ENCODE results near the gene FBXL5.

Gene FBXL5

GRCh38 chr4:15600176-15600575, 55.0 kb downstream of the FBXL5 start:
- TF ChIP-seq, protein P1, sequence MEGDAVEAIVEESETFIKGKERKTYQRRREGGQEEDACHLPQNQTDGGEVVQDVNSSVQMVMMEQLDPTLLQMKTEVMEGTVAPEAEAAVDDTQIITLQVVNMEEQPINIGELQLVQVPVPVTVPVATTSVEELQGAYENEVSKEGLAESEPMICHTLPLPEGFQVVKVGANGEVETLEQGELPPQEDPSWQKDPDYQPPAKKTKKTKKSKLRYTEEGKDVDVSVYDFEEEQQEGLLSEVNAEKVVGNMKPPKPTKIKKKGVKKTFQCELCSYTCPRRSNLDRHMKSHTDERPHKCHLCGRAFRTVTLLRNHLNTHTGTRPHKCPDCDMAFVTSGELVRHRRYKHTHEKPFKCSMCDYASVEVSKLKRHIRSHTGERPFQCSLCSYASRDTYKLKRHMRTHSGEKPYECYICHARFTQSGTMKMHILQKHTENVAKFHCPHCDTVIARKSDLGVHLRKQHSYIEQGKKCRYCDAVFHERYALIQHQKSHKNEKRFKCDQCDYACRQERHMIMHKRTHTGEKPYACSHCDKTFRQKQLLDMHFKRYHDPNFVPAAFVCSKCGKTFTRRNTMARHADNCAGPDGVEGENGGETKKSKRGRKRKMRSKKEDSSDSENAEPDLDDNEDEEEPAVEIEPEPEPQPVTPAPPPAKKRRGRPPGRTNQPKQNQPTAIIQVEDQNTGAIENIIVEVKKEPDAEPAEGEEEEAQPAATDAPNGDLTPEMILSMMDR (IDR thresholded peaks at IDR 0.05; ENCODE audit: extremely low read depth, missing control alignments), result no peak
- no peak for DNase-seq (ENCODE audit: low spot score)

DNA sequence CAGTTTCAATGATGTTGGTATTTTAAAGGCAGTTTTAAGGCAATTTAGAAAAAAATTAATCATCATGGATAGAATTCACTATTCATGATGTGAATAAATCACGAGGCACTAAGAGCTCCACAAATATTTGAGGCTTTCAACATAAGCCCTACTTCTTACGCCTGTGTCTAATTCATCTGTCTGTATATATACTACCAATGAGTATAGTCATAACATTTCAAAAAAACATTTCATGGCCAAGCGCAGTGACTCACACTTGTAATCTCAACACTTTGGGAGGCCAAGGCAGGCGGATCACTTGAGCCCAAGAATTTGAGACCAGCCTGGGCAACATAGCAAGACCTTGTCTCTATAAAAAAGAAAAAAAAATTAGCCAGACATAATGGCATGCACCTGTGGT, 56.5 kb downstream of the FBXL5 start:
- DNase-seq (ENCODE audit: low spot score), result no peak
- TF ChIP-seq, protein P1 (IDR thresholded peaks at IDR 0.05; ENCODE audit: extremely low read depth, missing control alignments), result no peak

- TF ChIP-seq, protein P1 (IDR thresholded peaks at IDR 0.05; ENCODE audit: extremely low read depth, missing control alignments), result no peak
- DNase-seq (ENCODE audit: low spot score), result no peak
These were observed 62.4 kb downstream of the FBXL5 start for GRCh38 chr4:15592799-15593198.

DNA sequence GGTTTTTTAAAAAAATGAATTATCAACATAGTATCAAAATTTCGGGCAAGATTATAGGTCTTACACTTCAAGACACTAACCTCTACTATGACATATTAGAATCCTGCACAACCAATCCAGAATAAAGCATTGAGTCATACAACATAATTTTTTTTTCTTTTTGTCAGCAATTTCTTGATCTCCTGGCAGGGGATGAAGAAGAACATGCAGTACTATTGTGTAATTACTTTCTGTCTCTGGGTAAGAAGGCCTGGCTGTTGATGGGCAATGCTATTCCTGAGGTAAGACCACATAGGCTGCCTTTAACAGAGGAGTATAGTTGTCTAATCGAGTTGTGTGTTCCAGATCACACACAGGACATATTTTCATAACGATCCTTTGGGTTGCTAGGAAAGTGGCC, 67.5 kb downstream of the FBXL5 start:
- TF ChIP-seq, protein P1 (IDR thresholded peaks at IDR 0.05; ENCODE audit: extremely low read depth, missing control alignments), result no peak
- no peak for DNase-seq (ENCODE audit: low spot score)

DNA sequence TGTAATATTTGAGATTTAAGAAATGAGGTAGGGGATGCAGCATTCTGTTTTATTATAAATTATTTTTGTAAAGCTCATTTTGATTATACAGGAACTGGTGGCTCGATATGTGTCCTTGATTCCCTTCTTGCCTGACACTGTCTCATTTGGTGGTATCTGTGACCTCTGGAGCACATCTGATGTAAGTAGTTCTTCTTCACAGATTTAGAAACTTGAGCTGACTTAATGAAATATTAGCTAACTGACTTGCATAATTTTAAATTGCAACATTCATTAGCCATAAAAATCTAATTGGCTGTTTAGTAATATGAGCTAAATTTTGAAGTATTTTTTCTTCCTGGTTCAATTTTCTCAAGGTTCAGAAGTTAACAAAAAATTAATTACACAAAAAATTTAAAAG, 69.1 kb downstream of the FBXL5 start:
- TF ChIP-seq, protein P1 (IDR thresholded peaks at IDR 0.05; ENCODE audit: extremely low read depth, missing control alignments), result no peak
- DNase-seq (ENCODE audit: low spot score), result no peak

- TF ChIP-seq, protein P1 (IDR thresholded peaks at IDR 0.05; ENCODE audit: extremely low read depth, missing control alignments), result no peak
- no peak for DNase-seq (ENCODE audit: low spot score)
These were observed 69.8 kb downstream of the FBXL5 start for GRCh38 chr4:15585331-15585730.

DNA sequence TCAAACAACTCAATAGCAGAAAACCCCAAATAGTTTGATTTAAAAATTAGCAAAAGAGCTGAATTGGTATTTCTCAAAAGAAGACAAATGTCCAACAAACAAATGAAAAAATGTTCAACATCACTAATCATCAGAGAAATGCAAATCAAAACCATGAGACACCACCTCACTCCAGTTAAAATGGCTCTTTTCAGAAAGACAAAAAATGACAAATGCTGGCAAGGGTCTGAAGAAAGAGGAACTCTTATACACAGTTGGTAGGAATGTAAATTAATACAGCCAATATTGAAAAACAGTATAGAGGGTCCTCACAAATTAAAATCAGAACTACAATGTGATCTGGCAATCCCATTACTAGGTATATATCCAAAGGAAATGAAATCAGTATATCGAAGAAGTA, 70.4 kb downstream of the FBXL5 start:
- TF ChIP-seq, protein P1 (IDR thresholded peaks at IDR 0.05; ENCODE audit: extremely low read depth, missing control alignments), result no peak
- no peak for DNase-seq (ENCODE audit: low spot score)

All from GM20000 (cell line).